GM19397 (cell line): ENCODE results near the gene RNLS.

Experiments used
- ATAC-seq: cut with Tn5 transposase; IDR thresholded peaks from one replicate; pipeline ENCODE4 v1.9.1; 2021; ENCODE audit warnings: mild to moderate bottlenecking, moderate library complexity; ENCODE audit not compliant: unreplicated experiment

Gene RNLS

DNA sequence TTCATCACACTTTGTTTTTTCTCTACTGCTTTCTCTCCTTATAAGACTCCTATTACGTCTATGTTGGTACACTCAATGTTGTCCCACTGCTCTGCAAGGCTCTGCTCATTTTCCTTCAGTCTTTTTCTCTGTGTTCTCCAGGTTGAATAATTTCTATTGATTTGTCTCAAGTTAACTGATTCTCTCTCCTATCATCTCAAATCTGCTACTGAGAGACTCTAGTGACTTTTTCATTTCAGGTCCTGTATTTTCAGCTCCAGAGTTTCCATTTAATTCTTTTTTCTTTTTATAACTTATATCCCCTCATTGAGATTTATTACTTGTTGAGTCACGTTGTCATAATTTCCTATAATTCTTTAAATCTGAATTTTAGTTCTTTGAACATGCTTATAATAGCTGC is 100.9 kb downstream of the RNLS start:
- no peak for ATAC-seq

DNA sequence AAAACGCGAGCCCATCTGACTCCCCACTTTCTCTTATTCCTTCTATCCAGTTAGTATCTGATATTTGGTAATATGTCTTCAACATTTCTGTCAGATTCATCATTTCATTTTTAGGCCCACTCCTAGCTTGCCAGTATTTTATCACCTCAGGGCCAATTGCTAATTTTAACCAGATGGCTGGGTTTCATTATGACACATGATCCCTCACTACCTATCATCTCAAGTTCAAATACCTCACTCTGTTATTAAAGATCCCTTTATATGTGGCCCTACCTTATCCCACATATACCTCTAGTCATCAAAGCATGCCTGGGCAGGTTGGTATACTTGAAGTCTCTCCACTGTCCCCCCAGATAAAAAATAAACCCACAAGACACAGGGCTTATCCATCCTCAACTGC is 104.9 kb downstream of the RNLS start:
- no peak for ATAC-seq

DNA sequence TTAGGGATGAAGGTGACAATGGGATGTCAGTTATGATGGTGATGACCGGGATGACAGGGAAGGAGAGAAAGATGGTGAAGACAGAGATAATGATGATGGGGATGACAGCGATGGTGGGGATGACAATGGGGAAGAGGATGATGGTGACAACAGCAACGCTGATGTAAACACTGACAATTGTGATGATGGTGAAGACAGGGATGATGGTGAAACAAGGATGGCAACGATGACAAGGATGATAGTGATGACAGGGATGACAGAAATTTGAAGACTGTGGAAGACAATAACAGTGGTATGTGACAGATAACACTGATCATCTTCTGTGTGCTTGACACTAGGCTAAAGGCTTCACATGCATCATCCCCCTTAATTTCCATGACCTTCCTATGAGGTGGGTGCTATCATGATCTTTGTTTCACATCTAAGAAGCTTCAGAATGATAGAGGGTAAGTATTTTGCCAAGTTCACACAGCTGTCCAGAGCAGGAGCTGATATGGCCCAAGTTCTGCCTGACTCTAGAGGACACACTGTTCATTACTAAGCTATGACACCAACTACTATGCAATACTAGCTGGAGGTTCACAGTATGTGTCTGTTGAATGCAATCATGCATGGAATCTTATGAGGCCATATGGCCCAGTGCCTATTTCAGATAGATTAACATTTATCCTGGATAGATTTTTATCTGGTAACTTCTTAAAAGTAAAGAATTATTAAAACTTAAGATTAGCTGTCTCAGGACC is 105.6 kb downstream of the RNLS start:
- ATAC-seq, result no peak

DNA sequence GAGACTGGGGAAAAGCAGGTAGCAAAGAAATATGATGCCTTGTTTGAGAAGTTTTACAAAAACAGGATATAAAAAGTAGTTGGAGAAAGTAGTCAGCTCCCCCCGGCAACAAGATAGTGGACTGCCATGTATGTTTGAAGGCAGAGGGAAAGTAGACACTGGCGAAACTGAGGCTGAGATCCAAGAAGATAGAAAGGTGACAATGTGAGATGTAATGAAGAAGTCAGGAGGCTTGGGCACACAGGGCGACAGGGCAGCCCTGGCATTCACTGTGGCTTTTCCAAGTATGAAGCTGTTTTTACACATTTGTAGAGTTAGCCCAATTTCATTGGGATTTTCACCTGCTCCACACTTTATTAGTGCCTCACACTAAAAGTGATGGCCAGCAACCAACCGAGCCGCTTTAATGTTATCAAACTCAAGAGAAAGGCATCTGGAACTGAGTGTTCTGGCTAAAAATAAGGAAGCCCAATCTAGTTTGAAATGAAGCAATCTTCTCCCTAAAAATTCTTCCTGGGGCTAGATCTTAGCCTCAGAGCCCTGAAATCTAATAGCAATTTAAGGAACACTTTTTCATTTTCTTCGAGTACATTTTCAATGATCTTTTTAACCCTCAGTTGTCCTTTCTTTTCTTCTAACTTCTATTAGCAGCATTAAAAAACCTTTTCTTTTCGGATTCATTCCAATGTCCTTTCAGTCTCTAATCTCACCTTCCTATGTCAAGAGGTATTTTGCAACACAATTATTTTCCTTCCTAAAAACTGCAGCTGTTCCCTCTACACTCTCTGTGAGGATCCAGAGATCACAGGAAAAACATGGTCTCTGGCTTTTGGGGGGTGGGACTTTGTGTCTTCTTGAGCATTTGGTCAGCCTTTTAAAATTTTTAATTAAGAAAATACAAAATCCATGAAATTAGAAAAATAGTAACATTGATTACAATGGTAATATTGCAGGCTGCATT is 108.0 kb downstream of the RNLS start:
- no peak for ATAC-seq

DNA sequence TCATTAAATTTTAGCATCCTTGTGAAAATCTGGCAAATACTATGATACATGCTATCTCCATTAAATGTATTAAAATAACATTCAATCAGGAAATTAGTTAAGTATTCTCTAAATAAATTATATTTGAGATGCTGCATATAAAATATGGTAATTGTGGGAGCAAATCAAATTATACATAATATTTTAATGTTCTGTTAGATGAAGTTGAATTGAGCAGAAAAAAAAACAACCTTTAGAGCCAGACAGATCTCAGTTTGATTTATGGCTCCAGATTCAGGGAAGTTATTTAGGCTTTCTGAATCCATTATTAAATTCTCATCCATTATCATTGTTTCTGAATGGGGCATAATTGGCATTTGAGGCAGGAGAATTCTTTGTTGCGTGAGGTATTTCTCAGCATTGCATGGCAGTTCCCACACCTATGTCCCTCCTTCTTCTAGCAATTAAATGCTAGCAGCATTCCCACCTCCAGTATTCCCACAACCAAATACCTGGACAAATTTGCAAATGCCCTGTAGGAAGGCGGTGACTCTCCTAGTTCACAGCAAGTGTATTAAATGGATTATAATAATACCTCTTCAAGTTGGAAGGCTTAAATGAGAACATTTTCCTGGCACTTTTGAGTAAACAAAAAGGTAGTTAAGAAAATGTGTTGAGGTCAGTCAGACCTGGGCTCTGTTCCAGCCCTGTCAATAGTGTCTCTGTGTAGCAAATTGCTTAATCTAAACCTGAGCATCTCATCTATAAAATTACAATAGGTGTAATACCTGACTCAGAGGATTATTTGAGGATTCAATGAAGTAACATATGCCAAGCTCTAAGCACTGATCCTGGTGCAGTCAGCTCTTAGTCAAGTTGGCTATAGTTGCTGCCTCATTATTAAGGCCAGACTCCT is 108.9 kb downstream of the RNLS start:
- ATAC-seq, result no peak

DNA sequence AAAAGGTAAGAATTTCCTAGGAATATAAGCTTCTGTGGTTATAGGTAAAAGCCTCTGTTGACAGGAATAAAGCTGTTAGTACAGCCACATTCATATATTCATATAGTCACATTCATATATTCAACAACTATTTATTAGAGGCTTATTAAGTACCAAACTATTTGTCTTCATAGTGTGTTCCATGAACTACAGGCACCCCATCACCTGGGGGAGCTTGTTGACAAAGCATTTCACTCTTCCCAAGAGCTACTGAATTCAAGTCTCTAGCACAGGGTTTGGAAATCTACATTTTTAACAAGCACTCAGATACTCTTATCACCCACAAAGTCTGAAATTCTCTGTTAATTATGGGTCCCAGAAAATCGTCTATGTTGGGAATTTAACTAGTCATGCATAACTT is 110.6 kb downstream of the RNLS start:
- ATAC-seq, result no peak

DNA sequence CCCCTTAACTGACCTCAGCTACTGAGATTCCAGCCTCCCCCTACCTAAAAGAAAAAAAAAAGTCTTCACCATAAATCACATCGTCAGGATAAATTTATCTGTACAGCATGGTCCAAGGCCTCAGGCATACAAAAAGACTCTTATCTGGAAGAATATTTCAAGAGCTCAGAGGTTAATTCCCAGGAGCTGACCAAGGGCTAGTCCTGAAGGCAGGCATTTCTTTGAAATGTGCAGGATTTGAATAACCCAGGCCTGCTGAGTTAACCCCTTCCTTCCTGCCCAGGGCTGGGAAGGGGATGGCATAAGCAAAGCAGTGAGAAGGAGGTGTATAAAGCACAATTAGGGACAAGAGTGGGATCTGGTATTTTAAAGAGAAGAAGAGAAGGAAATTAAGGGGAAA is 111.2 kb downstream of the RNLS start:
- ATAC-seq, result no peak

DNA sequence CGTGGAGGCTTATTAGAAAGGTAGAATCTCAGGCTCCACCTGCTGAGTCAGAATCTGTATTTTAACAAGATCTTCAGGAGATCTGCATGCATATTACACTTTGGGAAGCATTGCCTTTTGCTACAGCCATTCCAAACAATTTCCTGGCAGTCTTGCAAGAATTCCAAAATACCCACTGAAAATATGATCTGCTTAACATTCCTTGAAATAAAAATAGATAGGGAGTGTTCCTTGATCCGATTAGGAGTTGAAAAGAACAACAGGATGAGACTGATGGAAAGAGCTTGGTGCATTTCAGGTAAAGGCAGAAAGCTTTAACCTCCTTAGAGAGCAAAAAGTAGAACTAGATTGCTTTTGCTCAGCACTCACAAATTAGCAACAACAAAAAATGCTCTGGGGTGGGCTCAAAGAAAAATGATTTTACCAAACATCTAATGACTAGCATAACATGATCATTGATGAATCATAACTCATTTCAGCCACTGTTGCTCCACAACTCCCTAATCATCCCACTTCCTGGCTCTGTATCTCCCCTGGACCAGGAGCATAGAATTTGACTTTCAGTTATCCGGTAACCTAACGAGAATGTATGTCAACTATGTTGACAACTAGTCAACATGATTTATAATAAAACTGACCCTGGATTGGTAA is 115.2 kb downstream of the RNLS start:
- no peak for ATAC-seq

DNA sequence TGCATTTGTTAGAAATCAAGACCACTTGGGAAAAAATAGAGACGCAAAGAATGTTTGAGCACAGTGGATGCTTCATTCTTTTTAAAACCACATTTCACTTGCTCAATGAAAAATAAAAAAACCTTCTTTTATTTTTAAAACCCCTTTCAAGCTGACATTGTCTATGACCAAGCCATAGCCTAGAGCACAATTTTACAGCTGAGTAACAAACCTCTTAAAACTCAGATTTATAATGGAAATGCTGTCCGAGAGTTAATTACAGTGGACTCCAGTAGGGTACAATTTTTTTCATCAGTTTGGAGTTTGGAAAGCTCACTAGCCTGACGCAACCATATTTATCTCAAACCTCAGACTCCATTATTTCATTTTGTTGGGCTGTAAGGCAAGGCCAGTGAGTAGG is 116.3 kb downstream of the RNLS start:
- ATAC-seq, result no peak

DNA sequence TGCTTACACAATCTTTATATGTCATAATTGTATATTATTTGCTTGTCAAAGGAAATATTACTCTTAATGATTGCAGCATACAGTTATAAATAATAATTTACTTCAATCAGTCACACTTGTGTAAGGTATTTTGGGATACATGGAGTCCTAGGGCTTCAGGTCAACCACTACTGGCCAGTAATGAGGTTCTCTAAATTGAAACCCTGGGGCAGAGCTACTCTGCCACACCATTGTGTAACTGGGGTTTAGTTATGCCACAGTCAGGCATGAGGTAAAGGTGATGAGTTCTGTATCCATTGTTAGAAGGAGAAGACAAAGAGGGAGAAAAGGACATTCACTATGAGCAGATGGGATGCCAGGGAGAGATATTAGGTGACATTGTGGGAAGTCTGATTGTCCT is 117.4 kb downstream of the RNLS start:
- no peak for ATAC-seq

DNA sequence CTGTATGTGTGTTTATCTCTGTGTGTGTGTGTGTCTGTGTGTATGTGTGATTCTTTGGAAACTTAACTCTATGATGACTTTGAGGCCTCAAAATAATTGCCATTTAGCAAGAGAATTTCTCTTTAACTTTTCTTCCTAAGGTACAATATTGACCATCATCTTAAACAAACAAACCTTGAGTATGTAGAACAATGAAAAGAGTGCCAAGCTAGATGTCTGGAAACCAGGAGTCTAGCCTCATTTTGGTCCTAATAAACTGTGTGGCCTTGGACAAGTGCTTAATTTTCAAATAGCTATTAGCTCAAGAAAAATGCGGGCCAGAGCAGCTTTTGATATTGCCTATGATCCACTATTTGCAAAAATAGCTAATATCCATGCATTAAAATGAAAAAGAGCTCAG is 119.3 kb downstream of the RNLS start:
- no peak for ATAC-seq

DNA sequence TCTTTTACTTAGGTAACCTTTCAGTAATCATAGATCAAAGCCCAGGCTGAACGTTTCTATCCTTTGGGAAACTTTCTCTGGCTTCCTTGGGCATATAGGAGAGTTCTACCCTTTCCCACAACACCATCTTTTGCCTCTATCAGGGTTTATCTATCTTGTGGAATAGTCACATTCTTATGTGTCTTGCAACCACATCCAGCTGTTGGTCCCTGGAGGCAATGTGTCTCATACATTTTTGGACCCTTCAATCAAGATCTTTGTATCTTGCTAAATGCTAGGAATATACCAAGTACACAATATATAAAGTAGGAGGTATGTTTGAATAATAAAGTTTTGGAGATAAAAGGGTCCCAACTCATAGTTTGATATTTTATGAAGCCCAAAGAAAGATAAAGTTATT is 121.7 kb downstream of the RNLS start:
- no peak for ATAC-seq

DNA sequence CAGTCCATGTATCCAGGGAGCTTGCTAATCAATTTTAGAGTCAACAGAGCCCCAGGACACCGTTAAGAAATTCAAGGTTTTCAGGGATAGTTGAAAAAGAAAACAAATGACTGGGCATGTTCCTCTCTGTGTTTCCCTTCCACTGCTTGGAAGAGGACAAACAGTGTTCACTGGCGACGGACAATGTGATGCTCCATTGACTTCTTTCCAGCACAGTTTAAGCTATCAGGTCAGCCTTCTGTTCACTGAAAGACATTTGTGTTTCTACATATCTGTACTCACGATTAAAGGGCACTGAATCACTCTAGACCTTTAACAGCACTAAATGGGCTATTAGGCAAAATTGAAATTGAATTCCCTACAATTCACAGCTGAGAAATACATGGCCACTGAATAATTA is 123.6 kb downstream of the RNLS start:
- no peak for ATAC-seq

DNA sequence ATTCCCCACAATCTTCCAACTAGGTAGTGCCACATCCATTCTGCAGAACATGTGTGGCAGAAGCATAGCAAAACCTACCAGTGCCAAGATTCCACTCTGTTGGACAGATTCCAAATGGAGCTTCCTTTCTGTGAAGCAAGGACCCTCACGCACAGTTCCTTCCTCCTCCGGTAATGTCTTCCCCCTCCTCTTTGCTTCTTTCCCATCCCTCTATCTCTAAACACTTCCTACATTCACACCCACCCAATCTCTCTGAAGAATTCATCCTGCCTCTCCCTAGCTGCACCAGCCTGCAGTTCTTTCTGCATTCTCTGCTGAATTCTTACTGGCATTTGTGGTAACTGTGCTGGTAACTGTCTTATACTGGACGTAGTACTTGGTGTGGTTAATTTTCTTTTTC is 124.9 kb downstream of the RNLS start:
- ATAC-seq, result no peak

DNA sequence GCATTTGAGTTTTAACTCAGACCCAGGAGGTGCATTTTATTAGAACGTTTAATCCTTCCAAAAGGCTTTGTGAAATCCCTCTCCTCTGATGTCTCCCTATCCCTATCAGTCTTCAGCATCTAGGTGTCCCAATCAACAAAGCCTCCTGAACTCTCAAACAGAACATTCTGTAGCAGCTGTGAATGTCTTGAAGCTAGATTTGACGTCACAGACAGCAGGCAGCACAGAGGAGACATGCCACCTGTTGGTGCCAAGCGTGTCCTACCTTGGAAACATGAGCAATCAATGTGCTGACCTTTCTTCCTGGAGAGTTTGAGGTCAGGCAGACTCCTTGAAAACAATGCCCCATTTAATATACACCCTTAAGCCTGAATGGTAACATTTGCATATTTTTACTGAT is 125.5 kb downstream of the RNLS start:
- no peak for ATAC-seq

DNA sequence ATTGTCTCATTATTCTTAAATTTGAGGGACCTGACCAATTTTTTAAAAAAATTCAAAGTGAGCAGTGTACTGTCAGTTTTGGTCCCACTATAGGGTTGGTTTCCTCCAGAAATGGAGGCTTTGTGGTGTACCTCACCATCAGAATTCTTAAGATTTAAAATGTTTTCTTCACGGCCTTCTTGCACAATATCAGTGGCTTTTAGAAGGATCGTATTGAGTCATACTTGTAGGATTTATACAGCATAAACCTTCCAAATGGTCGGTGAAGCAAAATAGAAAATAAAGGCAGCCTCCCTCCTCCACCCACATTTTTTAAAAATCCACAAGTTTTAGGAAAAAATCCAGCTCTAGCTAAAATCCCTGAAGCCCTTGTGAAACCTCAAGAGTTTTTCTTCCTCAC is 126.4 kb downstream of the RNLS start:
- no peak for ATAC-seq

DNA sequence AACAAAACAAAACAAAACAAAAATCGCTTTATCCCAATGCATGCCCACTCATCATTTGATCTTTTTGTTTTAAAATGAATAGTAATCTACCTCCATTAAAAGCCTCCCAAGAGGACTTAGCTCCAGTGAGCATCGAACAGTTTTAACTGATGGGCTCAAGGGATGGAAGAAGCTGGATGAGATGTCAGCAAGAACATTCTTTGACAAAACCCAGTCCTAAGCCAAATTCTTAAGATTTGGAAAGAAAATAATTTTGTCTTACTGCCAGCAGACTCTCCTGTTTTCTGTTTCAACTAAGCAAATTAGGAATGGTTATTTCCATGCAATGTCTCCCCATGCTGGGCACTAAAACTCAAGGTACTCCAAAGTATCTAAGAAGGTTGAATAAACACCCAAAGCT is 127.3 kb downstream of the RNLS start:
- no peak for ATAC-seq

DNA sequence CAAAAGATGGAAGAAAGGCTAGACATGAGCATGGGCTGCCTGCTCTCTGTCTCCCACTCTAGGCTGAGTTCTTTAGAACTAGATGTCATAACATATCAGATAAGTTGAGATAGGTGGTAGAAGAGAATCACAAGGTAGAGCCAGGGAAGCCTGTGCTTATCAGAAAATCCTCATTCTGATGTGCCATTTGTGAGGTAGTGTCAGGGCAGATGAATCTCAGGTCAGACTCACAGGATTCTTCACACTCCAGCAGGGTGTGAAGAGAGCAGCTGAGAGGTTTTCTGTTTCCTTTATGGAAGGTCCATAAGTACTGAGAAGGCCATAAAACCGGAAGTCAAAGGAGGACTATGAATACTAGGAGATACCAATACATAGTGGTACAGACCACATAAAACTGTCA is 132.9 kb downstream of the RNLS start:
- ATAC-seq, result no peak

DNA sequence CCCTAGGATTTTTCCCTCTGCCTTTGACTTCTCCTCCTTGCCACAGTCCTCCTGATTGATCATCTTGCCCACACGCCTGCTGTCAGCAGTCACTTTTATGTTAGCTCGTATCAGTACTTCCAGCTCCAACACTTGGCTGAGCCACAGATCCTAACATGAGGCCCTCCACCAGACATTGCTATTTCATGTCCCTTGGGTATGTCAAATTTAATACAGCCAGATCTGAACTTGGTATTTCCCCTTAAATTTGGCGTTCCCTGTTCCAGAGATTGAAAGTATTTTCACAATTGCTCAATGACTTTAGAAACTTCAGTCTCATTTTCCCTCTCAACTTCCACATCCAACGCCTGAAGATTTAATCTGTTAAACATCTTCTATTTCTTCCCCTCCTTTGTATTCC is 140.4 kb downstream of the RNLS start:
- ATAC-seq, result no peak

DNA sequence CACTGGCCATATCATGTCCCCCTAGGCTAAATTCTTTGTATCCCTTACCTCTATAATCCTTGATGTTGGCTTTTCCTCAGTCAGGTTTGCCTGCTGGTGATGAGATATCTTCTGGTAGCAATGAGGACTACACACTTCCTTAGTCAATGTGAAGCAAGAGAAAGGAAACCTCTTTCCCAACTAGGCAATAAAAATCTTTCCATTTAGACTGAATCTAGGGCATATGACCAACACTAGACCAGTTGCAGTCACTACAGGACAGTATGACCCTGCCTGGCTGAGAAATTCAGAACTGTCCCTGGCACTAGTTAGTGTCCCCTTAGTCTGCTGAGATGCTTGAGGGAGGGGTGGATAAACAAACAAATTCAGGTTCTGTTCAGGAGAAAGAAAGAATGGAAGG is 142.6 kb downstream of the RNLS start:
- ATAC-seq, result no peak

DNA sequence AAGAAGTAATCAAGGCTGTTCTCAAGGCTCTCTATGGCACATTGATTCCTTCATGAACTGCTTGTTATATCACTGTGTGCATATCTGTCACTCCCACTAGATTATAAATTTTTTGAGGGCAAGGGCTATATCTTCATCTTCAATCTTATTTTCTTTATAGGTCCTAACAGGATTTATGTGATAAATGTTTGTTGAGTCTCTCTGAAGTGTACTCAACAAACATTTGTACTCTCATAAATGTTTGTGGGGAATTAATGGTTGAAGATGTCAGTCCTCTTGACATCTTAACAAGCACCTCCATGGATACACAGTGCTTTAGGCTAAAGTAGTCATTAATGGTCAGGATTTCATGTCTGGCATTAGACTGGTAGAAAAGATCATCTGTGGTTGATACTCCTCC is 143.2 kb downstream of the RNLS start:
- no peak for ATAC-seq
